ENCODE data around the gene CLDN7.

CLDN7 gene

GRCh38 chr17:7238420-7239090, 23.7 kb downstream of the CLDN7 start:
- no peak for DNase-seq (ENCODE audit: extremely low read depth in 1 of 2, low read depth in 1 of 2)

GRCh38 chr17:7237761-7238419, 24.4 kb downstream of the CLDN7 start:
- DNase-seq (ENCODE audit: extremely low read depth in 1 of 2, low read depth in 1 of 2), result peak; percentile 79 to 86

- DNase-seq (ENCODE audit: extremely low read depth in 1 of 2, low read depth in 1 of 2), result no peak
Observed at GRCh38 chr17:7237266-7237760, 25.0 kb downstream of the CLDN7 start.

DNA sequence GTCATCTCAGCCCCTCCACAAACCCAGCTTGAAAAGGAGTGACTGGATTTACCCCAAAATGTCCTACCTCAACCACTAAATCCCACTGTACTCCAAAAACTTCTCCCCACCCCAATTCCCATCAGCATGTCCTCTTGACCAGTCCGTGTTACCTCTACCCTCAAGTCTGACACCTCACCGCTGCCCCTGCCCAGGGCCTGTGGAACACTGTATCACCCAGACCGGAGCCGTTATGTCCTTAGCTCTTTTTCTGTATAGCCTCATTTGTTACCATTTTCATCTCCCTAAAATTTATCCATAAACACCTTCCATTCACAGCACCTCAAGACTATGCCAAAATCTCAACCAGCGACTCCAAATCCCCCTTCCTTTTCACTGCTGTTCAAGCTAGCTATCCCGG, 25.5 kb downstream of the CLDN7 start:
- no peak for DNase-seq (ENCODE audit: extremely low read depth in 1 of 2, low read depth in 1 of 2)

DNA sequence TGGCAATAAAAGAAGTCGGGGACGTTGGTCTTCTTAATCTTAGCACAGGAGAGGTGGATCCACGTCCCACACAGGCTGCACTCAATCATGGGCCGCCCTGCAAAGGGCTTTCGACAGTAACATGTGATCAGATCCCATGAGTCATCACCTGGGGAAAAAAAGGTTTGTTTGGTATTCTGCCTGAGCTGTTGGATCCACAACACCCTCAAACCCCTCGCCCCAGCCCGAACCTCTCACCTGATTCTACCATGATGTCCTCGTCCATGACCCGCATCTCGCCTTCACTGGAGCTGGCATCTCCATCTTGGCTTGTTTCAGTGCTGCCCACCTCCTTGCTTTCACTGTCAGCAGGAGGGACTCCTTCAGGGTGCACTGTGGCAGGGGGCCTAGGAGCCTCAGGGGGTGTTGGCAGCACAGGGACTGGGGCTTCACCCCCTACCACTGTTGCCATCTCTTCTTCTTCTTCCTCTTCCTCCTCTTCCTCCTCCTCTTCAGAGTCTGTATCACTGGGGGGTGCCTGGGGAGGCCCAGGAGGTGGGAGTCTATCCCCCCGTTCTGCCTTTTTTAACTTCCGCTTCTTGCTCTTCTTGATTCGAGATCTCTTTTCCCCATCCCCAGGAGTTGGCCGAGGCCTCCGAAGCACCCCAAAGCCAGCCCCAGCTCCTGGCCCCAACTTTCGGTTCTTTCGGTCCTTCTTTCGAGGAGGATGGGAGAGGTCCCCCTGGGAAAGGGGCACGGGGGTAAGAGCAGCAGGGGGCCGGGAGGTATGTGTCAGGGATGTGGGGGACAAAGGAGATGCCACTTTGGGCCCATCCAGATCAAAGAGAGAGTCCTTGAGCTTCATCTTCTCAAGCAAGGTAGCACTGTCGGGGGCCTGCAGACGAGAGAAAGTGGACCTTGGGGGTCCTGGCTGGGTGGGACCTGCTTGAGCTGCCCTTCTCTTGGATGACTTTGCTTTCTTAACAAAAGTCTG, 26.3 kb downstream of the CLDN7 start:
- no peak for DNase-seq (ENCODE audit: extremely low read depth in 1 of 2, low read depth in 1 of 2)

DNA sequence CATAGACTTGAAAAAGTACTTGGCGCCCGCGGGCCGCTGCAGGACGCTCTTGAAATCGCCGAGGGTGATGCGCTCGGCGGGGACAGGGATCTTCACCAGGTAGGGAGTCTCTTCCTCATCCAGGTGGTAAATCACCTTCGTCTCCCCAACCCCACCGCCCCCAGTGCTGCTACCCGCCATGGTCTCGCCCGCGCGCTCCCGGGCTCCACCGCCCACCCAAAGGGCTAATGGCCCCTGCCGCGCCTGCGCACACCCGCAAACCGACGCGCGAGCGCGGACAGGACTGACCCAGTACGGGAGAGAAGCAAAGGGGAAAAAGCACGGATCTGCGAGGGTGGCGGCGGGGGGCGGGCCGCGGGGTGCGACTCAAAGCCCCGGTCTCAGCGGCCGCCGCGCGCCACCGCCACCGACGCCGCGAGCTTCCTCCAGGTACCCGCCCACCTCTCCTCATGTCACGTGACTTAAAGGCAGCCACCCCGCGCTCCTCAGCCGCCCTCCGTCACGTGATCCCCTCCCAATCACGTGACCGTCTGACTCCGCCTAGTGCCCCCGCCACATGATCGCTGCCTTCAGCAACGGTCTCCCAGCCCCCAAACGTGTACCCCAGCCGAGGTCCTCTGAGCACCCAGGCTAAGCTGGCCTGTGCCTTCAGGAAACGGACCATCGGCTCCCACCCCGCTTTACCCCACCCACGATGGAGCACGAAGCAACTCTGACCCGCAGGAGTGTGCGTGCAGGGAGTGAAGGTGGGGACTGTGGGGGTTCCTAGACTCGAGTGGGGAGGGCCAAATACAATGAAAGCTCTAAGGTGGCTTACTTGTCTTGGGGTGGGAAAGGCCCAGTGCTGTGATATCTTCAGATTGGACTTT, 28.0 kb downstream of the CLDN7 start, which contains the start of gene DVL2:
Gene DVL2, minus strand, starts transcription at position 435 of the 869 bp plus-strand sequence. Its CDS starts 255 bp downstream, at position 180.
- peak; percentile 91 for DNase-seq (ENCODE audit: extremely low read depth in 1 of 2, low read depth in 1 of 2)

- DNase-seq (ENCODE audit: extremely low read depth in 1 of 2, low read depth in 1 of 2), result no peak
Observed at GRCh38 chr17:7233701-7234082, 28.6 kb downstream of the CLDN7 start.

DNA sequence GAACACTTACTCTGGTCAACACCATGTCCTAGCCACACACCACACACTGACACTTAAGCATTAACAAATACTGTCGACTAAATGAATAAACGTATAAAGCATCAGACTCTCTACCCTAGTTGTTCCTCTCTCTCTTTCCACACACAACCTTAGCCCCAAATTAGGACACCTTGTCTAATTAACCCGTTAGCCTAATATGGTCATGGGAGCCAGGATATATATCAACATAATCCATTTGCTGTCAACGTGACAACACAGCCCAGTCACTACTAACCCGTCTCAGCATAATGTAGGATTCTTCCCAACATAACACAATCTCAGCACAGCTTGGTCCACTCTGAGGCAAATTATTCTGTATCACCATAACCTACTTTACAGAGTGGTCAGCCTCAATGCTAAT, 30.2 kb downstream of the CLDN7 start:
- no peak for DNase-seq (ENCODE audit: extremely low read depth in 1 of 2, low read depth in 1 of 2)

DNA sequence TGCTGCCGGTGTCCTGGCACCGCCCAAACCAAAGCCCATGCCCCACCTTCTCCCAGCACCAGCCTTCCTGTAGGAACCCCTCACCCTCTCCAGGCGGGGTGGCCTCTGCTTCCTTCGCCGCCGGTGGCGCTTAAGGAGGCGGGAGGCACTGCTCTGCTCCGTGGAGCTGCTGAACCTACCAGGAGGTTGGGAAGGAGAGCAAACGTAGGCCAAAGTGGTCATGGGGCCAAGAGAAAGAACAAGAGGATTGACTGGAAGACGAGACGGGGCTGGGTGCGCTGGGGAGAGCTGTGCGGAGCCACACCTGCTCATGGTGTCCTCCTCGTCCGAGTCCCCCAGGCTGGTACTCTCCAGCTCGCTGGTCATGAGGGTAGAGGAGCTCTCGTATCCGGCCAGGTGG, 32.8 kb downstream of the CLDN7 start:
- DNase-seq (ENCODE audit: extremely low read depth in 1 of 2, low read depth in 1 of 2), result no peak

DNA sequence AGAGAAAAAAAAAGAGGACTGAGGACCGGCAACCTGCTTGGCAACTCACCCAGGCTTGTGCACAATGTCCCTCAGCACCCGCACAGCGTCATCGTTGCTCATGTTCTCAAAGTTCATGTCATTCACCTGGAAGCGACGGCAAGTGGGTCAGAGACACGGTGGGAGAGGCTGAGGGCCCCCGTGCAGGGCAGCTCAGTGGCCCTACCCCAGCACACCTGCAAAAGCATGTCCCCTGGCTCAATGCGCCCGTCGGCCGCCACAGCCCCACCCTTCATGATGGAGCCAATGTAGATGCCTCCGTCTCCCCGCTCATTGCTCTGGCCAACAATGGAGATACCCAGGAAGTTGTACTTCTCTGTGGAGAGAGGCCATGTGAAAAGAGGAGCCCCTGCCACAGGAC, 33.4 kb downstream of the CLDN7 start:
- DNase-seq (ENCODE audit: extremely low read depth in 1 of 2, low read depth in 1 of 2), result no peak

GRCh38 chr17:7226721-7227710, 35.3 kb downstream of the CLDN7 start:
- no peak for DNase-seq (ENCODE audit: extremely low read depth in 1 of 2, low read depth in 1 of 2)

DNA sequence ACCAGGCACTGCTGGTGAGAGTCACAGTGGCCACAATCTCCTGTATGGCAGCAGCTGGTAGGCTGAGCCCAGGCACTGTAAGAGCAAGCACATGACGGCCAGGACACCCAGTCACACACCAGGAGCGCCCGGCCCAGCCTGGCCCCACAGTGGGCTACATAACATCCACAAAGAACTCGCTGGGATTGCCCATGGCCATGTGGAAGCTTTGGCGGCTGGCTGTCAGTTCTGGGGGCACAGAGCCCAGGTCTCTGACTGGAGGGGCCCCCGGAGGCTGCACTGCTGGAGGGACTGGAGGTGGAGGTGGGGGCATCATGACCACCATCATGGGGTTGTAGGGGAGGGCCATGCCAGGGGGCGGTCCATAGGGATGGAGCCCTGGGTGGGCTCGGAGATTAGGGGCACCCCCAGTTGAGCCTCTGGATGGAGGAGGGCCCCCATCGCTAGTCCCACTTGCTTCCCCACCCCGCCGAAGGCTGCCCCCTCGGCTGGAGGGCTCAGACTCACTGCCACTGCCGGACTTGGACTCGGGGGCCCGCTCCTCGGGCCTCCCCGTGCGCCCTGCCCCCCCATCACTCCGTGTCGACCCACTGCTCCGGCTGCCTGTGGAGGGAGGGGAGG, 36.5 kb downstream of the CLDN7 start:
- no peak for DNase-seq (ENCODE audit: extremely low read depth in 1 of 2, low read depth in 1 of 2)

- no peak for DNase-seq (ENCODE audit: extremely low read depth in 1 of 2, low read depth in 1 of 2)
Observed at GRCh38 chr17:7224661-7225111, 37.6 kb downstream of the CLDN7 start.

- no peak for DNase-seq (ENCODE audit: extremely low read depth in 1 of 2, low read depth in 1 of 2)
Observed at GRCh38 chr17:7224110-7224509, 38.2 kb downstream of the CLDN7 start.

GRCh38 chr17:7223375-7223774, 38.9 kb downstream of the CLDN7 start:
- no peak for DNase-seq (ENCODE audit: extremely low read depth in 1 of 2, low read depth in 1 of 2)

DNA sequence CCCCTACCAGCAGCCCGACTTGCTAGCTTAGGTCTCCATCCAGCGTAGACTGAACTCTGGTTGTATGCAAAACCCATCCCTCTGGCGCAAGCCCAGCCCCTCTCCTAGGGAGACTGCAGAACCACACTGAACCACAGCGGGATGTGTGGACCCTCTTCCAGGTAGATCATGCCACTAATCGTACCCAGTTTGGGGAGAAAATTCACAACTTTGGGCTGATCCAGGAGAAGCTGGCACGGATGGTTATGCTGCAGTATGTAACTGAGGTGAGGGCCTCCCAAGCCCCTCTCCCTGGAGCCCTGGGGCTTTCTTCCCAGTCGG, 39.3 kb downstream of the CLDN7 start:
- DNase-seq (ENCODE audit: extremely low read depth in 1 of 2, low read depth in 1 of 2), result no peak

GRCh38 chr17:7222093-7222971, 39.9 kb downstream of the CLDN7 start:
- DNase-seq (ENCODE audit: extremely low read depth in 1 of 2, low read depth in 1 of 2), result no peak

All from stimulated activated CD8-positive, alpha-beta memory T cell treated with anti-CD3 and anti-CD28 coated beads, Interleukin-7, amount 100 ng/mL, for 48 hours (primary cell).